HG02938 (cell line): ENCODE results near the gene SOBP.
"Not testable (repeated sequence)": the region's sequence is repeated elsewhere in the genome, so short reads cannot be mapped to it uniquely, and the experiment has no call there.

ENCODE experiments used
- ATAC-seq: cut with Tn5 transposase; IDR thresholded peaks from one replicate; pipeline ENCODE4 v1.9.1; 2021; ENCODE audit warnings: mild to moderate bottlenecking, moderate library complexity; ENCODE audit not compliant: unreplicated experiment

SOBP gene, protein sequence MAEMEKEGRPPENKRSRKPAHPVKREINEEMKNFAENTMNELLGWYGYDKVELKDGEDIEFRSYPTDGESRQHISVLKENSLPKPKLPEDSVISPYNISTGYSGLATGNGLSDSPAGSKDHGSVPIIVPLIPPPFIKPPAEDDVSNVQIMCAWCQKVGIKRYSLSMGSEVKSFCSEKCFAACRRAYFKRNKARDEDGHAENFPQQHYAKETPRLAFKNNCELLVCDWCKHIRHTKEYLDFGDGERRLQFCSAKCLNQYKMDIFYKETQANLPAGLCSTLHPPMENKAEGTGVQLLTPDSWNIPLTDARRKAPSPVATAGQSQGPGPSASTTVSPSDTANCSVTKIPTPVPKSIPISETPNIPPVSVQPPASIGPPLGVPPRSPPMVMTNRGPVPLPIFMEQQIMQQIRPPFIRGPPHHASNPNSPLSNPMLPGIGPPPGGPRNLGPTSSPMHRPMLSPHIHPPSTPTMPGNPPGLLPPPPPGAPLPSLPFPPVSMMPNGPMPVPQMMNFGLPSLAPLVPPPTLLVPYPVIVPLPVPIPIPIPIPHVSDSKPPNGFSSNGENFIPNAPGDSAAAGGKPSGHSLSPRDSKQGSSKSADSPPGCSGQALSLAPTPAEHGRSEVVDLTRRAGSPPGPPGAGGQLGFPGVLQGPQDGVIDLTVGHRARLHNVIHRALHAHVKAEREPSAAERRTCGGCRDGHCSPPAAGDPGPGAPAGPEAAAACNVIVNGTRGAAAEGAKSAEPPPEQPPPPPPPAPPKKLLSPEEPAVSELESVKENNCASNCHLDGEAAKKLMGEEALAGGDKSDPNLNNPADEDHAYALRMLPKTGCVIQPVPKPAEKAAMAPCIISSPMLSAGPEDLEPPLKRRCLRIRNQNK

DNA sequence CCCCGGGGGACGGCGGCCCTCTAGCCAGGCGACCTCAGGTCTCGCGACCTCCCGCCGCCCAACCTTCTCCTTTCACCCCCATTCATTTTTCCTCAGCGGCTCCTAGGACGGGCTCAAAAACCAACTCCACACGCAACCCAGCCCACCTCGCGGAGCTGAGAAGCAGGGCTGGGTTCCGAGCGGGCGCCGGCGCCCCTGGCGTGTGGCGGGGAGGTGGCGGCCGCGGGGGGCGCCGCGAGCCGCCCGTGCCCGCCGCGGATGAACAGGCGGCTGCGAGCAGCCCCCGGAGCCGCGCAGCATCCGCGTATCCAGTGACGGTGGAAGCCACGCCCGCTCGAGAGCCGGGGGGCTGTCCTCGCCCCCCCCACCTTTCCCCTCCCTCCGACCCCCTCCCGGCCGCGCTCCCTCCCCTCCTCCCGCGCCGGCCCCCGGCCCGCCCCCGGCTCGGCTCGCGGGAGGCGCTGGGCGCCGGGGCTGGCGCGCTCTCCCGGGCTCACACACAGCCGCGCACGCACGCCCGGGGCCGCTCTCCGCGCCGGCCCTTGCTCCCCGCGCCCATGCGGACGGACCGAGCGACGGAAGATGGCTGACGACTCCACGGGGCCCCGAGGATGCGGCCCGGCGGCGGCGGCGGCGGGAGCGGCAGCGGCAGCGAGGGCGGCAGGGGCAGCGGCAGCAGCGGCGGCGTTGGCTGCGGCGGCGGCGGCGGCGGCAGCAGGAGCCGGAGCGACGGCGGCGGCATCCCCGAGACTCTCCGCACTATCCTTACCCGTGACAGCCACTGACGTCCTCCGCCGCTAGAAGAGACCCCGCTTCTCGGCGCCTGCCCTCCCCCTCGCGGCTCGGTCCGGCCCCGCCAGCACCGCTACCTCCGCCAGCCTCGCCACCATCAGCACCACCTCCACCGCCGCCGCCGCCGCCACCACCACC, at the start of gene SOBP:
Gene SOBP (plus strand): TSS at position 482 of the 930 bp plus-strand sequence. CDS start 500 bp downstream, outside the sequence.
- ATAC-seq = no peak

DNA sequence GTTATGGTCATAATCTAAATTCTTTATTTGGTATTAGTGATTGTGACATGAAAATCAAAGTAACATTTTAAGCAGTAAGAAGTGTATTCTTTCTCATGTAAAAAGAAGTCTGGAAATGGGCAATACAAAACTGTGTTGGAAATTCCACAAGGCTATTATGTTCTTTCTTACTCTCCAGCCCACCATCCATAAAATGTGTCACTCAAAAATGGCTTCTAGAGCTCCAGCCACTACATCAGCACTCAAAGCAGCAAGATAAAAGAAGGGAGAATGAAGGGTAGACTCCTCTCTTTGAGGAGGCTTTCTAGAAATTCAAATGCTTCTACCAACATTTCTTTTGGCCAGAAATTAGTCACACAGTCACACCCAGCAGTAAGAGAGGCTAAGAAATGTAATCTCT, 49.0 kb upstream of the SOBP start:
- no peak for ATAC-seq

DNA sequence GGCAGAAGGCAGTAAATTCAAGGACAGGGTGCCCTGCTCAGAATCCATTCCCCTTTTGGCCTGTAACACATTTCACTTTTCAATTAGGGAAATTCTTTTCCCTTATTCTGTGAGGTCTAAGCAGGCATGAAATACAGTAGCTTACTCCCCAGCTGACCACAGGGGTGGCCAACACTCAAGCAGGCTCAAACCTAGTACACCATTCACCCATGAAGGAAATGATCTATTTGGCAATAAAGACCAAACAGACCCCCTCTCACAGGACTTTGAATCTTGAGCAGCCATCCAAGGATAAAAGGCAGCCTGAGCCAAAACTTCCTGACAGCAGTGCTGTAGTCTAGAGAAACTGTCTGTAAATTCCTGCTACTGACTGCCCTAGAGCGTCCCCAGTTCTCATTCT, 48.2 kb upstream of the SOBP start:
- ATAC-seq = no peak

DNA sequence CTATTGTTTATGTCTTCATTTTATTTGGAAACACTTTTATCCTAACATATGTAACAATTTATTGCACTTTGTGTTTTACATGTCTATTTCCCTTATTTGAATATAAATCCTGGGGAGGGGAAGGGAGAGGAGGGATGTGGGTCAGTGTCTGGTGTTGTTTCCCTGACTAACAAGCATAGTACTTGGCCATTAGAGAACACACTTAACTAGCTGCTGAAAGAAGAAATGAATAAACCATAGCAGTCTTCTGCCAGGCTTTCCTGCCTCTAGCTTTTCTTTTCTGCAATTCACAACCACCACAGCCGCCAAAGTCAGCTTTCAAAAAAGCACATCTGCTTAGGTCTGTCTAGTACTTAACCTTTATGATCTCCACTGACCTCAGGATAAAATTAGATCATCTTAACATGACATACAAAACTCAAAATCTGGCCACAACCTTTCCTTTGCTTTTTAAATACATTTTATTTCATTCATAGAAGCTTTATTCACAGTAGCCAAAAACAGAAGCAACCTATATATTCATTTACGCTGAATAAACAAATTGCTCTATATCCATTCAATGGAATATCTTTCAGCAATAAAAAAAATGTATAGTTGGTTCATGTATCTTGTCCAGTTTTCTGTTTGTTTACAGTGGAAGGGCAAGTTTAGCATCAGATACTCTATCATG, 46.8 kb upstream of the SOBP start:
- no peak for ATAC-seq

DNA sequence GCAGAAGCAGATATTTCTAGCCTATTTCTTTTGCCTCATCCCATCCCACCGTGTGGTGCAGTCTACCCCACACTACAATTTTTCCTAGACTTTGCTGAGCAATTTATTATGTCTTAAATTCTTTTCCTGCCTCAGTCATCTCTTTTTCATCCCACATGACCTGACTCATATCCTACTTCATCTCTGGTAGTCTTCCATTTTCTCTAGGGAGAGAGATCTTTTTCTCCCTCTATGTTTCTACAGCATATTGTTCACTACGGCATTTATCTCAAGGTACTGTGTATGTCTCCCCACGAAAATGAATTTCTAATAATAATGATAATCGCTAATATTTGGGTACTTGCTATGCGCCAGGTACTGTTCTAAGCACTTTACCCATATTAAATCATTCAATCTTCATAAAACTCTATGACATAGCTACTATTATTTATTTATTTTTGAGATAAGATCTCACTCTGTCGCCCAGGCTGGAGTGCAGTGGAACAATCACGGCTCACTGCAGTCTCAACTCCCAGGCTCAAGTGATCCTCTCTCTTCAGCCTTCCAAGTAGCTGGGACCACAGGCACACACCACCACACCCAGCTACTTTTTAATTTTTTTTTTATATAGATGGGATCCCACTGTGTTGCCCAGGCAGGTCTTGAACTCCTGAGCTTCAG, 46.2 kb upstream of the SOBP start:
- ATAC-seq = no peak

GRCh38 chr6:107444277-107444676, 45.6 kb upstream of the SOBP start:
- ATAC-seq = no peak

- ATAC-seq = no peak
Measured at GRCh38 chr6:107447663-107448216, 42.2 kb upstream of the SOBP start.

DNA sequence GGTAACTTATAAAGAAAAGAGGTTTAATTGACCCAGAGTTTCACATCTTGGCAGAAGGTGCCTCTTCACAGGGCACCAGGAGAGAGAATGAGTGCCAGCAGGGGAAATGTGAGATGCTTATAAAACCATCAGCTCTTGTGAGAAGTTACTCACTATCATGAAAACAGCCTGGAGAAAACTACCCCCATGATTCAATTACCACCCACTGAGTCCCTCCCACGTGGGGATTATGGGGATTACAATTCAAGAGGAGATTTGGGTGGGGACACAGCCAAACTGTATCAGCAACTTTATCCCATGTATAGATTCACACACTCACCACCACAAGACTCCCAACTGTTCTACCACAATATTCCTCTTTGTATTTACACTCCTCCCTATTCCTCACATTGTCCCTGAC, 41.1 kb upstream of the SOBP start:
- ATAC-seq = no peak

DNA sequence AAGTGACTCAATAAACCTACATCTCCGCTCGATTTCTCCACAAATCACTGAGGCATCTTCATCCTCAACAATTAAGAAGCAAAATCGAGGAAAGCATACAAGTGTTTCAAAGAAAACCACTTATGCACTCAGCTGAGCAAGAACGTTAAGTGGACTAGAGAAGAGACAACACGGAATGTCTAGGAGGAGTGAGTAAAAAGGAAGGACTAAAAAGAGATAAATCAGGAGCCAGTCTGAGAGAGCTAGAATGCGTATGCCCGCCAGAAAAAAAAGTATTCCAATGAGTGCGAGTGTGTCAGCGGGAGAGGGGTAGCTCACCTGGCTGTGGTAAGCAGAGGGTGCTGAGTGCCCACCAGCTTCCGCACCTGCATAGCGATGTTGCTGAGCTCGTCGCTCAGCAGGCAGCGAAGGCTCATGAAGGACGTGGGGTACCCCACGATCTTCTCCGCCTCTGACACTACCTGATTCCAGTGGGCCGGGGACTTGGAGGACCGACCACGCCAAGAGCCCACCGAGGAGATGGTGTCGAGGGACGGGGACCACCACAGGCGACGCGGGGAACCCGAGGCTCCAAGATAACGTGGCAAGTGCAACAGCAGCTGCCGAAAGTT, 31.1 kb upstream of the SOBP start:
- peak; percentile 19 for ATAC-seq

DNA sequence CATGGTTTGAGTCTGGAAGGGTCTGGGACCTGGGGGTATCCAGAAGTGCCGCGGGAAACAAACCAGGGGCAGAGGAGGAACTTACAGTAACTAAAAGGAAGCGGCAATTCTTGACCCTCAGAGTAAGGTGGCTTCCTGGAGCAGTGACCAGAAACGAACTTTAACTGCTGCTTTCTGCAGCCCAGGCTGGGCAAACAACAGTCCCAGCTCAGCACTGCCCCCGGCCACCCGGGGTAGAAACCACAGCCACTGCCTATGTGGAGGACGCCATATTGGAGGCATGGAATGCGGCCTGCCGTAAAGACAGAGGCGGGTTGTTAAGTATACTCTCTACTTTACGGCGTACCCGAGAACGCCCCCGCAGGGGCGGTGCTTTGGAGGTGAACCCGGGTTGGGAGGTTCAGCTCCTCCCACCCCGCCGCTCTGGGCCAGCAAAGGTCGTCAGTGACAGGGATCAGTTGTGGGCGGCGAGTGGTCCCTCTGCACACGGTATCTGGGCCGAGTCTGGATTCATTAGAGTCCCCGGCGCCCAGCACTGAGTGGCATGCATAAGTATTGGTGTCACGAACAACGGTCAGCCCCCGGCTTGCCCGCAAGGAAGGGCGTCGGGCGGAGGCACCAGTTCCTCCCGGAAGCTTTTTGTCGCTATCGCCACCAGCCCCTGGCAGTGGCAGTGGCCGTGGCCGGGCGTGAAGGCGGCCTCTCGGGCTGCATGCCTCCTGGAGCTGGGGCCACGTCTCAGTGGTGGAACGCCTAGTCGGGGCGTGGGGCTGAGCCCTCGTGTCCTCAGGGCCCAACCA, 30.4 kb upstream of the SOBP start, which contains the start of gene PDSS2:
Gene PDSS2 (minus strand): TSS at position 282 of the 800 bp plus-strand sequence. CDS start 279 bp downstream, at position 3.
- peak; percentile 92 for ATAC-seq

DNA sequence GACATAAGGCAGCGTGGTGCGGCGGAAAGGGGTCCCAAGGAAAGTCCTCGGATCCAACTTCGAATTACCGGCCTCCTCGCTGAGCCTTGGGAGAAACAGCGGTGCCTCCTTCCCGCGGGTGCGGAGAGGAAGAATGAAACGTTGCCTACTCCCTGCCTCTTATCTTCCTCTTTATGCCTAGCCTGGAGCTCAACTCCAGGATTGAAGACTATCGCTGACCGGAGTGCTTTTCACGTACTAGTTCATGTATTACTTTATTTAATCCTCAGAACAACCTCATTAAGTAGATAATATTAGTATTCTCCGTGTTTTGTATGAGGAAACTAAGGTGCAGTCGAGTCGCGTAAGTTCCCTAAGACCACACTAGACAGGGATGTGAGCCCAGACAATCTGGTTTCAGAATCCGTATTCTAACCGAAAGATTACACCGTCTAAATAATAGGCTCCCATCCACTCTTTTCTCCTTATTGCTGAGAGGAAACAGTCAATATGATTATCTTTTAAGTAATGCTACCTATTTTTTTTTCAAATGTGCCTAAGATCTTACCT, 29.8 kb upstream of the SOBP start:
- ATAC-seq = no peak

DNA sequence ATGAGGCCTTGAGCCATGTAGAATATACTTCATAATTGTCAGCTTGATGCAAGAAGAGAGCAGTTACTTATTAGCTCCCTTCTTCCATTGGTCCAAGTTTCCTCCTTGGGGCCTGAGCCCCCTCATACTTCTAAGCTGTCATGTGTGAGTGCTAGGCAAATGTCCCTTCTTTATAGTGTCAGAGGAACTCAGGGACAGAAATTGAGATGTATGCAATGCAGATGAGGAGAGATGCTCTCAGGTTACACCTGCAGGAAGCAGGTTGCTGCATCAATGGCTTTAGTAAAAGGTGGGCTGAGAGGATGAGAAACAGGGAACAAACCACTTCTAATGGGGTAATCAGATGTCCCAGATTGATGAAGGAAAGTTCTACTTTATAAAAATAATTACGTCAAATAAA, 23.9 kb upstream of the SOBP start:
- no peak for ATAC-seq

GRCh38 chr6:107470364-107470763, 19.6 kb upstream of the SOBP start:
- no peak for ATAC-seq

DNA sequence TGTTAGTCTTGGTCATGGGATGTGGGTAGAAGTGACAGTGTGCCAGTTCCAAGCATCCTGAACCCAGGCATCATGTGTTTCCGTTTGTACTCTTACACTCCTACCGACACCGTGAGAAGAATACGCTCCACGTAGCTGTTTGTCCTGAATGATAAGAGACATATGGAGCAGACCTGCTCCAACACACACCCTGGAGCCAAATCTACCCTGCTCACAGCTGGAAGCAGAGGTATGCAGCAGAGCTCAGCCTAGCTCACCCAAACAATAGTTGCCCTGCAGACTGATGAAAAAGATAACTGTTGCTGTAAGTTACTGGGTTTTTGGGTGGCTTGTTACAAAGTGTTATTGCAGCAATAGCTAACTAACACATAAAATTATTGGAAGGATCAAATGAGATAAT, 16.3 kb upstream of the SOBP start:
- ATAC-seq = no peak

DNA sequence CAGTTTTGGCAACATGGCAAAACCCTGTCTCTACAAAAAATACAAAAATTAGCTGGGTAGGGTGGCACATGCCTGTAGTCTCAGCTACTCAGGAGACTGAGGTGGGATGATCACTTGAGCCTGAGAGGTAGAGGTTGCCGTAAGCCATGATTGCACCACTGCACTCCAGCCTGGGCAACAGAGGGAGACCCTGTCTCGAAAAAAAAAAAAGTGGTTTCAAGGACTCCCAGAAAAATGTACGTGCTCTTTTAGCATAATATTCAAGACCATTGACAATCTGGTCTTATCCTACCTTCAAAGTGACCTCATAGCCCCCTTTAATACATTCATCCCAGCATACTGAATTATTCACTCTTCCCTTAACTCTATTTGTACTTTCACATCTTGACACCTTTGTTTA, 14.6 kb upstream of the SOBP start:
- not testable (repeated sequence) for ATAC-seq

- ATAC-seq = not testable (repeated sequence)
Measured at GRCh38 chr6:107475826-107476225, 14.1 kb upstream of the SOBP start.

DNA sequence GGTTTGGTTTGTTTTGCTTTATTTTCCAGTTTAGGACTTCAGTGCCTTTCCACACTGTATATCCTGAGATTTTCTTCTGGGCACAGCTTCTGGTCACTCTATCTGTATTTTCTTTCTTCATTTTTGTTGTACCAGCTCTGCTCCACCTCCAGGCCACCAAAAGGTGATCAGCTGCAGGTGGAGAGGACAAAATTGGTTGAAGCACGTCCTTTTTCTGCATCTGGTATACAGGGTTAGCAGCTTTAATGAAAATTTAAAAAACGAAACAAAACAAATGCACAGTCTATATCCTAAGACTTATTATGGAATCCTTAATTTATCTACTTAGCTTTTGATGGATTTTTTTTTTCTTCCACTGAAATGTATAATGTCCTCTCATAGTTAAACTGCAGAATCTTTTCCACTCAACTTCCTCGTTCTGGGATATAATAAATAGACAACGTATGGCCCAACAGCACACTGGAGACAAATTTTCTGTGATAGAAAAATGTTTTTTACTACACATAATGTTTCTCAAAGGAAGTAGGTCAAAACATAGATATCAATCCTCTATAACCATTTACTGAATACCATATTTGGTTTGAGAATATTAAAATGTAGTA, 10.7 kb upstream of the SOBP start:
- ATAC-seq = no peak
